HG02759 (cell line): ENCODE data around the gene ANAPC5.

Source experiments
- ATAC-seq: cut with Tn5 transposase; IDR thresholded peaks from one replicate; pipeline ENCODE4 v1.9.1; 2021; ENCODE audit warnings: mild to moderate bottlenecking, moderate library complexity; ENCODE audit not compliant: unreplicated experiment

The ANAPC5 gene

GRCh38 chr12:121366063-121366459 is 13.8 kb upstream of the ANAPC5 start:
- ATAC-seq = no peak

GRCh38 chr12:121365416-121366062 is 13.3 kb upstream of the ANAPC5 start:
- no peak for ATAC-seq

- no peak for ATAC-seq
Measured at GRCh38 chr12:121364683-121365121, 12.5 kb upstream of the ANAPC5 start.

- ATAC-seq = no peak
Measured at GRCh38 chr12:121358073-121358472, 5.9 kb upstream of the ANAPC5 start.

- no peak for ATAC-seq
Measured at GRCh38 chr12:121357331-121357730, 5.1 kb upstream of the ANAPC5 start.

GRCh38 chr12:121356657-121357056 is 4.4 kb upstream of the ANAPC5 start:
- no peak for ATAC-seq

GRCh38 chr12:121355818-121356217 is 3.6 kb upstream of the ANAPC5 start:
- no peak for ATAC-seq

- no peak for ATAC-seq
Measured at GRCh38 chr12:121352682-121353018, 439 bp upstream of the ANAPC5 start.

- ATAC-seq = no peak
Measured at GRCh38 chr12:121346747-121347146, 5.5 kb downstream of the ANAPC5 start.

GRCh38 chr12:121345151-121345815 is 6.9 kb downstream of the ANAPC5 start:
- no peak for ATAC-seq

- ATAC-seq = no peak
Measured at GRCh38 chr12:121344506-121344905, 7.7 kb downstream of the ANAPC5 start.

GRCh38 chr12:121337416-121337815 is 14.8 kb downstream of the ANAPC5 start:
- ATAC-seq = no peak

- no peak for ATAC-seq
Measured at GRCh38 chr12:121334513-121335343, 17.5 kb downstream of the ANAPC5 start.

GRCh38 chr12:121333747-121334146 is 18.5 kb downstream of the ANAPC5 start:
- no peak for ATAC-seq

GRCh38 chr12:121331248-121331647 is 21.0 kb downstream of the ANAPC5 start:
- ATAC-seq = no peak

GRCh38 chr12:121330692-121331091 is 21.5 kb downstream of the ANAPC5 start:
- ATAC-seq = no peak

- no peak for ATAC-seq
Measured at GRCh38 chr12:121330195-121330594, 22.0 kb downstream of the ANAPC5 start.

- ATAC-seq = no peak
Measured at GRCh38 chr12:121328620-121329019, 23.6 kb downstream of the ANAPC5 start.

GRCh38 chr12:121326996-121327674 is 25.1 kb downstream of the ANAPC5 start:
- ATAC-seq = no peak

- no peak for ATAC-seq
Measured at GRCh38 chr12:121325922-121326396, 26.3 kb downstream of the ANAPC5 start.

- ATAC-seq = no peak
Measured at GRCh38 chr12:121323908-121324307, 28.3 kb downstream of the ANAPC5 start.
